RWPE2 (cell line): ENCODE measurements around the gene ZNF689.

ENCODE experiments used
- ATAC-seq: fragments of 200-7000 bp; cut with Tn5 transposase; 3 replicates; pipeline ENCODE4 v1.9.1; 2021; ENCODE audit warnings: low read depth
- DNase-seq: peaks from one replicate; pipeline ENCODE4 v3.0.0-alpha.2; 2020; ENCODE audit warnings: low spot score
- H3K27ac ChIP-seq: fragments of 450-650 bp; 2 replicates; pipeline ENCODE4 v1.5.1; 2017; ENCODE audit warnings: mild to moderate bottlenecking; ENCODE audit not compliant: poor library complexity, severe bottlenecking
- H3K27me3 ChIP-seq: fragments of 250-450 bp; sonication (Bioruptor Pico); 2 replicates; pipeline ENCODE4 v1.5.1; 2021; ENCODE audit warnings: mild to moderate bottlenecking, moderate library complexity; ENCODE audit not compliant: insufficient read depth, poor library complexity, severe bottlenecking
- H3K36me3 ChIP-seq: fragments of 250-450 bp; sonication (Bioruptor Pico); 2 replicates; pipeline ENCODE4 v1.5.1; 2020; ENCODE audit warnings: low read depth, mild to moderate bottlenecking, moderate library complexity
- H3K4me1 ChIP-seq: fragments of 250-450 bp; sonication (Bioruptor Pico); 2 replicates; pipeline ENCODE4 v1.5.1; 2021; ENCODE audit warnings: mild to moderate bottlenecking, moderate library complexity; ENCODE audit not compliant: insufficient read depth, poor library complexity, severe bottlenecking
- H3K4me3 ChIP-seq: fragments of 250-450 bp; sonication (Bioruptor Pico); 2 replicates; pipeline ENCODE4 v1.5.1; 2021; ENCODE audit warnings: mild to moderate bottlenecking, moderate library complexity; ENCODE audit not compliant: severe bottlenecking
- H3K9me3 ChIP-seq: fragments of 250-450 bp; sonication (Bioruptor Pico); 2 replicates; pipeline ENCODE4 v1.5.1; 2021; ENCODE audit warnings: mild to moderate bottlenecking, moderate library complexity; ENCODE audit not compliant: severe bottlenecking
- TF ChIP-seq, protein P1 (sequence below): fragments of 450-650 bp; IDR thresholded peaks from one replicate; pipeline ENCODE4 v1.5.1; 2017; ENCODE audit warnings: mild to moderate bottlenecking, moderate library complexity; ENCODE audit not compliant: poor library complexity, severe bottlenecking

Gene ZNF689

GRCh38 chr16:30565526-30565925 lies 44.7 kb downstream of the ZNF689 start:
- TF ChIP-seq, protein P1, sequence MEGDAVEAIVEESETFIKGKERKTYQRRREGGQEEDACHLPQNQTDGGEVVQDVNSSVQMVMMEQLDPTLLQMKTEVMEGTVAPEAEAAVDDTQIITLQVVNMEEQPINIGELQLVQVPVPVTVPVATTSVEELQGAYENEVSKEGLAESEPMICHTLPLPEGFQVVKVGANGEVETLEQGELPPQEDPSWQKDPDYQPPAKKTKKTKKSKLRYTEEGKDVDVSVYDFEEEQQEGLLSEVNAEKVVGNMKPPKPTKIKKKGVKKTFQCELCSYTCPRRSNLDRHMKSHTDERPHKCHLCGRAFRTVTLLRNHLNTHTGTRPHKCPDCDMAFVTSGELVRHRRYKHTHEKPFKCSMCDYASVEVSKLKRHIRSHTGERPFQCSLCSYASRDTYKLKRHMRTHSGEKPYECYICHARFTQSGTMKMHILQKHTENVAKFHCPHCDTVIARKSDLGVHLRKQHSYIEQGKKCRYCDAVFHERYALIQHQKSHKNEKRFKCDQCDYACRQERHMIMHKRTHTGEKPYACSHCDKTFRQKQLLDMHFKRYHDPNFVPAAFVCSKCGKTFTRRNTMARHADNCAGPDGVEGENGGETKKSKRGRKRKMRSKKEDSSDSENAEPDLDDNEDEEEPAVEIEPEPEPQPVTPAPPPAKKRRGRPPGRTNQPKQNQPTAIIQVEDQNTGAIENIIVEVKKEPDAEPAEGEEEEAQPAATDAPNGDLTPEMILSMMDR, result no peak
- H3K9me3 ChIP-seq, result no peaks in the 10 kb centered on the region
- no peaks in the 10 kb centered on the region for H3K36me3 ChIP-seq
- peaks cover 15% of the 10 kb centered on the region for H3K4me1 ChIP-seq
- no peak overlapping the region for H3K4me3 ChIP-seq
- ATAC-seq (no peak), DNase-seq (no peak)
- H3K27me3 ChIP-seq, result no peaks in the 10 kb centered on the region
- no peak overlapping the region for H3K27ac ChIP-seq

DNA sequence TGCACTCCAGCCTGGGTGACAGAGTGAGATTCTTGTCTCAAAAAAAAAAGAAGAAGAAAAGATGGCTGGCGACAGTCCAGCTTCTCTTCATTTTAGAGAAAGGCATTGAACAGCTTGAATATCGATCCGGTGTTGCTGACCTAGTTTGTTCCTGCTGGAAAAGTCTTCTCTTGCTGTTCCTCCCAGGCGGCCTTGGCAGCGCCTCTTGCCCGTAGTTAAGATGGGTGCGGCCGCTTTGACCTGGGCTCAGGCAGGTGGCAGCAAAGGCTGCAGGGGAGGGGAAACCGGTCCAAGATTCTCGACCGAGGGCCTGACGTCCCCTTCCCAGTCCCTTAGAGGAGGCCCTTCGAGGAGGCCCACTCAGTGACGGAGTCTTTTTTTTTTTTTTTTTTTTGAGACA lies 48.2 kb downstream of the ZNF689 start:
- no peaks in the 10 kb centered on the region for H3K4me1 ChIP-seq
- no peaks in the 10 kb centered on the region for H3K9me3 ChIP-seq
- TF ChIP-seq, protein P1, result no peak
- no peak overlapping the region for H3K4me3 ChIP-seq
- no peak overlapping the region for H3K27ac ChIP-seq
- no peak for DNase-seq
- no peak for ATAC-seq
- no peaks in the 10 kb centered on the region for H3K27me3 ChIP-seq
- H3K36me3 ChIP-seq, result no peaks in the 10 kb centered on the region

DNA sequence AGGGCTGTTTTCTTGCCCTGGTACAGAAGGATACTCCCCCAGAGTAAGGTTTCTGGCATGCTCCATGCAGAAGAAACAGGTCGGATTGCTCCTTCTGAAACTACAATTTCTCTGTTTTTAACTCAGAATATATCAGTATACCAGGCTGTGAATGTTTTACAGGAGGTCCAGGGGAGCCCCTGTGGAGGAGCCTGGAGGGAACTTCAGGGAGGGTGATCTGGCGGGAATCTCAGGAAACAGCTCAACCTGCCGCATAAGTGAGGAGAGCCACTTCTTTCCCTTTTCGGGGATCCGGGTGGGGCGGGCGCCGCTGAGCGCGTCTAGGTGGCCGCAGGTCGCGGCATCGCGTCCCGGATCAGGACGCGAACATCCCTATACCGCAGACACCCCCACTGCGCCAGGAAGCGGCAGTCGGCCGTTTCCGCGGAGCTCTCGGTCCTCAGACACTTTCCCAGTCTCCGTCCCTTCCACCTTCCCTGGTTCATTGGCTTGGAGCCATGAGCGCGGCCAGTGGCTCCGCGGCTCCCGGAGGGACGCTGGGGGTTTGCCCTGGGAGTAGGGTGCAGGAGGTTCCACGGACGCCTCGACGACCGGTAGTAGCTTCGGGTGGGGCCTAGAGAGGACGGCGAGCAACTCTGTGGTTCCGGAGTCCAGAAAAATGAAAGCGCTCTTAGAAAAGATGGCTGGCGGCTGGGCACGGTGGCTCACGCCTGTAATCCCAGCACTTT lies 48.9 kb downstream of the ZNF689 start:
- no peaks in the 10 kb centered on the region for H3K4me1 ChIP-seq
- no peak for ATAC-seq
- no peak overlapping the region for H3K27ac ChIP-seq
- TF ChIP-seq, protein P1, result no peak
- no peak overlapping the region for H3K4me3 ChIP-seq
- no peaks in the 10 kb centered on the region for H3K9me3 ChIP-seq
- H3K27me3 ChIP-seq, result no peaks in the 10 kb centered on the region
- DNase-seq, result no peak
- H3K36me3 ChIP-seq, result peaks cover 2% of the 10 kb centered on the region; the same call in 1 of the 2 replicates

DNA sequence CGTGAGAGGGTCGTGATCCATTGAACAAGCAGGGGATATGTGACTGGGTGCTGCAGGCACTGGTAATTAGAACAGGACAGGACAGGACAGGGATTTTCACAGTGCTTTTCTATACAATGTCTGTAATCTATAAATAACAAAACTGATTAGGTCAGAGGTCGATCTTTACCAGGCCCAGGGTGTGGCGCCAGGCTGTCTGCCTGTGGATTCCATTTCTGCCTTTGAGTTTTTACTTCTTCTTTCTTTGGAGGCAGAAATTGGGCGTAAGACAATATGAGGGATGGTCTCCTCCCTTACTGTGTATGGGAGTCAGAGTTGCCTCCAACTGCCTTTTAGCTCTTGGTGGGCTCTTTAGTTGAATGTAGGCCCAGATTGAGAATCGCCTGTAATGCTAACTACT lies 50.5 kb downstream of the ZNF689 start:
- DNase-seq (no peak), ATAC-seq (no peak)
- H3K27me3 ChIP-seq, result no peaks in the 10 kb centered on the region
- TF ChIP-seq, protein P1, result no peak
- no peaks in the 10 kb centered on the region for H3K4me1 ChIP-seq
- H3K36me3 ChIP-seq, result peaks cover 15% of the 10 kb centered on the region
- H3K9me3 ChIP-seq, result no peaks in the 10 kb centered on the region
- H3K4me3 ChIP-seq, result no peak overlapping the region
- H3K27ac ChIP-seq, result no peak overlapping the region

DNA sequence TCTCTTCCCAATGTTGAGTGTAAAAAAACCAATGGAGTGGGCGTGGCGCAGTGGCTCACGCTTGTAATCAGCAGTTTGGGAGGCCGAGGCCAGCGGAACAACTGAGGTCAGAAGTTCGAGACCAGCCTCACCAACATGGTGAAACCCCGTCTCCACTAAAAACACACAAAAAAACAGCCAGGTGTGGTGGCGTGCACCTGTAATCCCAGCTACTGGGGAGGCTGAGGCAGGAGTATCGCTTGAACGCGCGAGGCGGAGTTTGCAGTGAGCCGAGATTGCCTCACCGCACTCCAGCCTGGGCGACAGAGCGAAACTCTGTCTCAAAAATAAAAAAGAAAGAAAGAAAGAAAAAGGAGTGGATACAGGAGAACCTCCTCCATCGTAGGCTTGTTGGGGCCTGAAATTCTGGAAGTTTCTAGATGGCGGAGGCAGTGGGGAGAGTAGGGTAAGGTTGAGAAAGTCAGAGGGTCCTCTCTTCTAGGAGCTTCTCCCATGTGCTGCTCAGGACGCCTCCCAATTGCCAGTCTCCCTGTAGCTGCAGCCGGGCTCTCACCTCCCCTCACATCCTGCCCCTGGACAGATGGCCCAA lies 51.3 kb downstream of the ZNF689 start:
- Histone ChIP-seq H3K9me3 (no peaks in the 10 kb centered on the region), H3K27me3 (no peaks in the 10 kb centered on the region), H3K4me1 (no peaks in the 10 kb centered on the region), H3K36me3 (peaks cover 22% of the 10 kb centered on the region), H3K4me3 (peak overlapping the region; percentile 68), H3K27ac (no peak overlapping the region)
- DNase-seq, result no peak
- TF ChIP-seq, protein P1, result no peak
- ATAC-seq, result no peak
